ENCODE measurements around the gene CRHBP.

GRCh38 chr5:76956033-76956432, 3.2 kb downstream of the CRHBP start:
- TF ChIP-seq CTCF (IDR thresholded peaks at IDR 0.05) (no peak), EP300 (IDR thresholded peaks at IDR 0.05) (no peak)
